Colon (tissue), 2 donors: ENCODE measurements around the gene DPYSL4.

Experiments used
- FAIRE-seq: peaks from 2 replicates; lab custom pipeline; 2012; peaks lifted over from hg19 to GRCh38; lab: Jason Lieb, UNC
- donor health status: control.
- donor health status: control.

DPYSL4 gene

DNA sequence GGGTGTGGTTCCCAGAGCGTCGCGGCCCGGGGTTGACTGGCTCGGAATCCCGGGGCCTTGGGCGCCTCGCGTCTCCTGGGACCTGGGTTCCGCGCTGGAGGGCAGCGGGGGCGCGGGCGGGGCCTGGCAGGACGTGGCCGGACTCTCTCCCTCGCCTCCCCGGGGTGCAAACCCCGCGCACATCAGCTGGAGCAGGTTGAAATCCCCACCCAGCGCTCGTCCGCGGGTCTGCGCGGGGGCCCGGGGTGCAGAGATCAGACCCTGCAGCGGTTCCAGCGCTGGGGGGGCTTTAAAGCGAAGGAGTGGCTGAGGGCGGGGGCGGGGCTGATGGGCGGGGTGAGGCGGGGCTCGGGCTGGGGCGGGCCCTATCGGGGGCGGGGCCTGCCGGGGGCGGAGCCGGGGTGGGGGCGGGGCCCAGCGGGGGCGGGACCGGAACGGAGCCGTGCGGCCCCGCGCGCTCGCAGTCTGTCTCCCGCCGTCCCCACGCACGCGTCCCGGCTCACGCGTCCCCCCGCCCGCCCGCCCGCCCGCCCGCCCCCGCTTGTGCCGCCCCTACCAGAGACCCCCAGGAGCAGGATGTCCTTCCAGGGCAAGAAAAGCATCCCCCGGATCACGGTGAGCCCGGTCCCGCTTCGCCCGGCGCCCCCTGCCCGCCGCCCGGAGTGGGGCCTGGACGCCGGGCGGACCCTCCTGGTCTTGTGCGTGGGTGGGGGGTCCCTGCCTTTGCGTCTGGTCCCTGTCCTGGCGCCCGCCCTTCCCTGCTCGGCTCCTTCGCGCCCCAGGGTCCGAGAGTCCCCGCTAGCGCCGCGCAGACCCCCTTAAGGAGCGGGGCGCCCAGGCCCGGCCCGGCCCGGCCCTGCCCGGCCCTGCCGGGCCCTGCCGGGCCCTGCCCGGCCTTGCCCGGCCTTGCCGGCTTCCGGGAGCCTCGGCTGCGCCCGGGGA lies at the start of gene DPYSL4:
TSS of gene DPYSL4 (plus strand) at position 461 of the 942 bp plus-strand sequence. CDS start at position 577, 116 bp downstream.
- FAIRE-seq = no peak

DNA sequence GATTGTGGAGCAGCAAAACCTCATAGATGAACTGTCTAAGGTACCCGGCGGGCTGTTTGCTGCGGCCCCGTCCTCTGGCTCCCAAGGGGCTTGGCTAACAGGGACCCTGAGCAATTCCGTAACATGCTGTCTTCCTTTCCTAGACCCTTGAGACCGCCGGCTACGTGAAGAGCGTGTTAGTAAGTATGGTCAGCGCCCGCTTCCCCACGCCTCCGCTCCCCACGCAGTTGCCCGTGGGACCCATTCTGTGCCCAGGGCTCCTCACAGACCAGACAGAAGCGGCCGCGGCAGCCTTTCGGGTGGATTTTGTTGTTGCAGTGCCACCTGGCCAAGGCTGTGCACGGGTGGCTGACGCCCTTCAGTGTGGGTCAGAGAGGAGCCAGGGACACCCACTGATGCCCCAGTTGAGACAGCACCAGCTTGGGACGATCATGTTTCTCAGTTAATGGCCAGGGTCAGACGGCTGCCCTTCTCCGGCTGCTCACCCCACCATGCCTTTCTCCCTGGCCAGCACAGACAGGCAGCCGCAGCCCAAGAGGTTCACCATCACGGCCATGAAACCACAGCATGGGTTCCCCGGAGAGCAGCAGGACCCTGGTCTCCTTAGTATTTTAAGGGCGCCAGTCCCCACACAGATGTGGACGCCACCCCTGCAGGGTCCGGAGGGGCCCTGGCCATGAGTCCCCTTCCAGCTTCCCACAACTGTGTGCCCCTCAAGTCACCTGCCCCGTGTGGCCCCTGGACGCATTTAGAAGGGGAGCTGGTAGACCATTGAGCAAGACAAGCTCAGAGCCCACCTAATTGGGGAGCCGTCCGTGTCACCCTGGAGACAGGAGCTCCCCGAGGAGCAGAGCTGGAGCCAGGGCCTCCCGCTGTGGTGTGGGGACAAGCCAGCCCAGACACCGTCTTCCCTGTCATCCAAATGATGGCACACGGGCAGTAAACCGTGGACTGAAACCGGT lies 49.4 kb upstream of the DPYSL4 start:
- no peak for FAIRE-seq

DNA sequence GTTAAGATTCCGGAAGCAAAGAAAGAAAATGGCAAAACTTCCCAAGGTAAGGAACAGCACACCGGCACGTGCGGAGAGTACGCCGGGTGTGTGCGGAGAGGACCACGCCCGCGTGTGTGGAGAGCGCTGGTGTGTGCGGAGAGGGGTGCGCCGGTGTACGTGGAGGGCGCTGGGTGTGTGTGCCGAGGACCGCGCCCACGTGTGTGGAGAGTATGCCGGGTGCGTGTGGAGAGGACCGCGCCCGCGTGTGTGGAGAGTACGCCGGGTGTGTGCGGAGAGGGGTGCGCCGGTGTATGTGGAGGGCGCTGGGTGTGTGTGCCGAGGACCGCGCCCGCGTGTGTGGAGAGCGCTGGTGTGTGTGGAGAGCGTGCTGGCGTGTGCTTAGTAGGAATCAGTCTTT lies 48.6 kb upstream of the DPYSL4 start:
- no peak for FAIRE-seq

DNA sequence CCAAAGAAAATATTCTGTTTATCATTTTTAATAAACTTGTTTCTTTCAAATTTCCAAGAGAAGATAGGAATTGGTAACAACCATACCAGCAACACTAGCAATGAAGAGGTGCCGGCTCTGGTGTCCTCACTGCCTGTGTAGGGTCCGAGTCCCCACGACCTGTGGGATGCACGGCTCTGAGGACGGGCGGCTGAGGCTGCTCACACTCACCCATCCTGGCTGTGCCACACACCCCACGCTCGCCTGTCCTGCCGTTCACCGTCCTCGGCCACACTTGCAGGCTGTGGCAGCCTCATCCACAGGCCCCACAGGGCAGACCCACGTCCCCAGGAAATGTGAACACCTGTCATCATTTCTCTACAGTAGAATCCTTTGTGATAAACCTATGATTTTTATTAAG lies 48.2 kb upstream of the DPYSL4 start:
- FAIRE-seq = no peak

DNA sequence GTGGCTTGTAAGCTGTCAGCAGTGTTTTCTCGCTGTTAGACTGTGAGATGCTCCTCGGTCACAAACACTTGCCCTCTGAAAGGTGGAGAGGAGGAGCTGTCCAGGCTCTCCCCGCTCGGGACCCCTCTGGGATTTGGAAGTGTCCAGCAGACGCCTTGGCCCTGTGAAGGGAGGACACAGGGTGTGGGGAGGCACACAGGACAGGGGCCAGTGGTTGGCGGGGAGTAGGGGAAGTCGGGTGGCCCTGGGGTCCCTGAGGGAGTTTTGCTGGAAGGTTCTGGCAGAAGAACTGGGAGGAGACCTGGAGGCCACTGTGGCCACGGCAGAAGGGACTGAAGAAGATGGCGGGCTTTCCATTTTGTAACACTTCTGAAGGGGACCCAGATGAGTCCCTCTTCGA lies 47.2 kb upstream of the DPYSL4 start:
- FAIRE-seq = no peak

DNA sequence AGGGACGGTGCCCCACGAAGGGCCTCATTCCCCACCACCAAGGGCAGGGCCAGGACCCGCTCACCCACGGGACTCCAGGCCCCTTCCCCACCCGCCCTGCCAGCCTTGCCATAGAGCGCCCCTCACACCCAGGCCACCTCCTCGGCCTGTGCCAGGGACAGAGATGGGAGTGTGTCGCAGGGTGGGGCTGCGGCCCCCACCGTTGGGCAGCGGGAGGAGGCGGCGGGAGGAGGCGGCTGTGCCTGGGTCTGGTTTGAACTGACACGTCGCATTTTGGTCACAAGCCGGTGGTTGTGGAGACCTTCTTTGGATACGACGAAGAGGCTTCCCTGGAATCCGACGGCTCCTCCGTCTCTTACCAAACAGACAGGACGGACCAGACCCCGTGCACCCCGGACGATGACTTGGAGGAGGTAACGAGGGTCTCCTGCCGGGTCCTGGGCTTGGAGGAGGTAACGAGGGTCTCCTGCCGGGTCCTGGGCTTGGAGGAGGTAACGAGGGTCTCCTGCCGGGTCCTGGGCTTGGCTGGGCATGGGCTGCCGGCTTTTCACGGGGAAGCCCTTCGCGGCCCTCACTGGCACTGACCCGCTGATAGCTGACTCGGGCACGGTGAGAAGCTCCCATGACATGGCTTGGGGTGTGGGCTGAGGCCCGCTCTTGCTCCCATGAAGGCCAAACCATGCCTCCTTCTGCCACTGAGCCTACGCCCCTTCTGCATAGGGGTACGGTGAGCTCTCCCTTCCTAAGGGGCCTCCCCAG lies 46.4 kb upstream of the DPYSL4 start:
- FAIRE-seq = no peak

DNA sequence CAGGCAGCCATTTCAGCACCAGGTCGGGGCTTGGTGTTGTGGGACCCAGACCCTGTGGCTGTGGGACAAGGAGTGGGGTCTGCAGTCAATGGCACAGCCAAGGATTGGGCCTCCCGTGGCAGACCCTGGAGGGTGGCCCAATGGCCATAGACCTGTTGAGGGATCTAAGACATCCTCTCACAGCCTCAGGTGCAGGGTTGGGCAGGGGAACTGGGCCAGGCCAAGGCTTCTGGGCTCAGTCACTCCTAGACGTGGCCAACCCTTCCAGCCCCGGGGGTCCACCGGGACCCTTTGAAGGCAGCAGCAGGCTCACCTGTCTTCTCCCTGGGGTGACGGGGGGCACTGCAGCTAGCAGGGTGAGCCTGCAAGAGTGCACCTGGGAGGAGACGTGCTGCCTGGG lies 45.7 kb upstream of the DPYSL4 start:
- FAIRE-seq = no peak

DNA sequence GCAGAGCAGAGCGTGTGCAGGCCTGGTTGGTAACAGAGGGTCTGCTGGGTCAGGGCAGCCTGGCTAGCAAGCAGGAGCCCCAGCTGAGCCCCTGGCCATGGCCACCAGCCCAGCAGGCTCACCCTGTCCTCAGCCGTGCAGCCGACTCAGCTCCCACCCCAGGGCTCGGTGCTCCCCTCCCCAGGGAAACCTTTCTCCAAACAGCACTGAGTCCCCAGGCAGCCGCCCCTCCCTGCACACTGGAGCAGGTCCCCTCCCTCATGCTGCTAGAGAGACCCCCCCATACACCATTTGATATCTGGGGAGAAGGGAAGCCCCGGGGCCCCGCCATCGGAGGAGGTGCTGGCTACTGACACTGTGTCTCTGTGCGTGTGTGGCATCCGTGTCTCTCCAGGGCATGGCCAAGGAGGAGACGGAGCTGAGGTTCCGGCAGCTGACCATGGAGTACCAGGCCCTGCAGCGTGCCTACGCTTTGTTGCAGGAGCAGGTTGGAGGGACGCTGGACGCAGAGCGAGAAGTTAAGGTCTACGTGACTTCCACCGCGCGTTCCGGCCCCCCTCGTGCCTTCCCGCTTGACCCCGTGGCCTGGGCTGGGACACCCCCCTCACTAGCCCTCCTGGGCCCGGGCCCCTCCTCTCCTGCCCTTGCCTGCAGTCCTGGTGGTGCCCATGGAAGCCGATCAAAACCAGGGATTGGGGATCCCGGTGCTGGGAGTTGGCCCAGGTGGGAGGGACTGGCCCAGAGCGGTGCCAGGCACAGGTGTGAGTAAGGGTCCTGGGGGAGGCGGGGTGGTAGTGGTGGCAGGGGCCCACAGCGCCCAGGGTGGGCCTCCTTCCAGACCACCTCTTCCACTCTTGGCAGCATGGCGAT lies 45.0 kb upstream of the DPYSL4 start:
- FAIRE-seq = no peak

DNA sequence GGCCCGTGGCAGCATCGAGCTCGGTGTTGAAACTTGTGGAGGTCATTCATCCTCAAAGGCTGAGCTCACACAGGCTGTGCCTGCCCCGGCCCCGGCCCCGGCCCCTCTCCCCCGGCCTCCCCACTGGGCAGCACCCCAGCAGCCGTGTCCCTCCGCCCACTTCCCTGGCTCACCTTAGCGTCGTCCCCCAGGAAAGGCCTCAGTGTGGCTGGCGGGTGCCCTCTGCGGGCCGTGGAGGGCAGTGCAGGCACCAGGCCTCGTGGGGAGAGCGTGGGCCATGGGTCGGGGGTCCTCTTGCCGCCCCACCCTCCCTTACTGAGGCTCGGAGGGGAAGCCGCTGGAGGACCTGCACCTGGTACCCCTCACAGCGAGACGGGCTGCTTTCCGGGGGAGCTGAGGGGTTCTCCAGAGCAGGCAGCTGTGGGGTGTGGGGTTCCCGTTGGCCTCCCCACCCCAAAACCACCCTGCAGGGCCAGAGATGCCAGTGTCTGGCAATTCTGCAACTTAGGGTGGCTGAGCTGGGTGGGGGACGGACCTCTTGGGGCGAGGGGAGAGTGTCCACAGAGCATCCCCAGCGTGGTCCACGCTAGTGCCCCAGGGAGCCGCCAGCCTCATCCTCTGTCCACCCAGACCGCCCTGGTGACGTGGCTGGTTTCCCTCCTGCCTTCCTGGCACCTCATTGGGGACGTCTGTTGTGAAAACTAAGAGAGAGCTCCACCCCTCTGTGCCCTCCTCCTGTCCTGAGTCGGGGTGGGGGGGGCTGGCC lies 44.2 kb upstream of the DPYSL4 start:
- no peak for FAIRE-seq

DNA sequence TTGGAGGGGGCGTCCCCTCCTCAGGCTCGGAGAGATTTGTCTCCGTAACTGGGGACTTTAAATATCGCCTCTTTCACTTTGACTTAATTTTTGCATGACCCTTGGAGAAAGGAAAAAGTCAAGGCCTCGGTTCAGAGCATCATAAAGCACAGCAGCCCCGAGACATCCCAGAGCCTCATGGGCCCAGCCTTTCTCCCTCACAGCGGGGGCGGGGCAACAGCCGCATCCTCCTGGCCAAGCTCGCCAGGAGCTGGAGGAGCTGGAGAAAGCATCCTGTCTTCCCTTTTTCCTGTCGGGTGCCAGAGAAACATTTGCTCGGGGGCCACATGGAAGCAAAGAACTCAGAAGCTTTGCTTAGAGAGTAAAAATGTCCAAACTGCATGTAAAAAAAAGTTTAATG lies 43.6 kb upstream of the DPYSL4 start:
- FAIRE-seq = no peak

DNA sequence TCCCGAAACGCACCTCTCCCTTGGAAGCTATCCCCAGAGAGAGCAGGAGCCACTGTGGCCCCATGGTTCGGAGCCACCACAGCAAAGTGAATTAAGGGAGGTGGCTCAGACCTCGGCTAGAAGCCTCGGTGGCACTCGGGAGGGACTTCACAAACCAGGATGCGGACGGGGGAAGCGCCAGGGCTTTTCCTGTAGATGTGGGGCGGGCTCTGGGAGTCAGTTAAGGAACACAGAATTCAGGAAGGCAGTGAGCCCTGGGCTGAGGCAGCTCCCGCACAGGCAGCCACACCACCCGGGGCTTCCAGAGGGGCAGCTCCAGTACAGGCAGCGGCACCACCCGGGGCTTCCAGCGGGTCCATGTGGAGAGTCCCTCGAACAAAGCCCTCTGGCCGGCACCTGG lies 42.7 kb upstream of the DPYSL4 start:
- no peak for FAIRE-seq

DNA sequence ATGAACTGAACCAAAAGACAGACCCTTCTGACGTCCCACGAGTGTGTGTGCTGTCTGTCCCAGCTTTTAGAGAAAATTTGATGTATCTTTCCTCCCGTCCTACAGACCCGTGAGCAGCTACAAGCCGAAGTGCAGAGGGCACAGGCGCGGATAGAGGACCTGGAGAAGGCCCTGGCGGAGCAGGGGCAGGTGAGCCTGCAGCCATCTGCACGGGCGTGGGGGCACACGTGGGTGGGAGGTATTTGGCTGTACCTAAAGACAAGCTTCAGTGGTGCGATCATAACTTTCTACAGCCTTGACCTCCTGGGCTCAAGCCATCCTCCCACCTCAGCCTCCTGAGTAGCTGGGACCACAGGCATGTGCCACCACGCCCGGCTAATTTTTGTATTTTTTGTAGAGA lies 41.7 kb upstream of the DPYSL4 start:
- no peak for FAIRE-seq

DNA sequence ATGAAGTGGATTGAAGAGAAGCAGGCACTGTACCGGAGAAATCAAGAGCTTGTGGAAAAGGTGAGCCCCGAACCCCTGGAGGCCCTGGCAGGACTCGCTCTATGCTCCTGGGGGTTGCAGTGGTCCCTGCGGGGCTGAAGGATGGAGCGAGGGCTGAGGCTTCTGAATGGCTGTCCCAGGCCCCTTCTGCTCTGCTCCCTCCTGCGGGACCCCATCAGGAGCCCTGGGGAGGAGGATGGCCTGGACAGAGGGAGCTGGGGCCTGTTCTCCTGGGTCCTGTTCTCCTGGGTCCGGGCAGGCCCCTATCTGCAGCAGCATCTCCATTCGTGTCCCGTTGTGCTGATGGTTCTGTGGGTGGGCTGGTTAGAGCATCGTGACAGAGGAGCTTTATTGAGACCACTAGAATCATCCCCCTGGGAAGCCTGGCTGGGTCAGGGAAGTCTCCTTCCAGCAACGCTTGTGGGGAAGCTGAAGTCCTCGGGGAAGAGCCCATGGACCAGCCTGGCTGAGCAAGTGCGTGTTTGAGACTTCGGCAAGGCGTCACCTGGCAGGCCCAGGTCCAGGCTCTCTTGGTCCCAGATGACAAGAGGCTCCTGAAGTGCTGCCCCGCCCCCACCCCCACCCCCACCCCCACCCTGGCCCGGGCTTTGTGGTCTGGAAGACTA lies 41.1 kb upstream of the DPYSL4 start:
- no peak for FAIRE-seq

DNA sequence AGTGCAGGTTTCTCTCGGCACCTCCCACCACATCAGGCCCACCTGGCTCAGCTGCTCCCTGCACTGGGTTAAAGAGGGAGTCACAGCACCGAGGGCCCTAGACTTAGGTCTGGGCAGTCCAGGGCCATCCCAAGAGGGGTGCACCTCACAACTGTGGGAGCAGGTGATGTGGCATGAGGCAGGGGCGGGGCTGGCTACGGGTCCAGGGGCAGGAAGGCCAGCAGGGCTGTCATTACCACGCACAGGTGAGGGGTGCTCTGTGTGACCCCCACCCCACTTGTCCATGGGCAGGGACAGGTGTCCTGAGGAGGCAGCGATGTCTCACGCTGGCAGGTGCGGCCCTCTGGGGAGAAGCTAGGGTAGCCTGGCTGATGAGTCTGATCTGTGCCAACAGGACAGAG lies 40.5 kb upstream of the DPYSL4 start:
- no peak for FAIRE-seq

DNA sequence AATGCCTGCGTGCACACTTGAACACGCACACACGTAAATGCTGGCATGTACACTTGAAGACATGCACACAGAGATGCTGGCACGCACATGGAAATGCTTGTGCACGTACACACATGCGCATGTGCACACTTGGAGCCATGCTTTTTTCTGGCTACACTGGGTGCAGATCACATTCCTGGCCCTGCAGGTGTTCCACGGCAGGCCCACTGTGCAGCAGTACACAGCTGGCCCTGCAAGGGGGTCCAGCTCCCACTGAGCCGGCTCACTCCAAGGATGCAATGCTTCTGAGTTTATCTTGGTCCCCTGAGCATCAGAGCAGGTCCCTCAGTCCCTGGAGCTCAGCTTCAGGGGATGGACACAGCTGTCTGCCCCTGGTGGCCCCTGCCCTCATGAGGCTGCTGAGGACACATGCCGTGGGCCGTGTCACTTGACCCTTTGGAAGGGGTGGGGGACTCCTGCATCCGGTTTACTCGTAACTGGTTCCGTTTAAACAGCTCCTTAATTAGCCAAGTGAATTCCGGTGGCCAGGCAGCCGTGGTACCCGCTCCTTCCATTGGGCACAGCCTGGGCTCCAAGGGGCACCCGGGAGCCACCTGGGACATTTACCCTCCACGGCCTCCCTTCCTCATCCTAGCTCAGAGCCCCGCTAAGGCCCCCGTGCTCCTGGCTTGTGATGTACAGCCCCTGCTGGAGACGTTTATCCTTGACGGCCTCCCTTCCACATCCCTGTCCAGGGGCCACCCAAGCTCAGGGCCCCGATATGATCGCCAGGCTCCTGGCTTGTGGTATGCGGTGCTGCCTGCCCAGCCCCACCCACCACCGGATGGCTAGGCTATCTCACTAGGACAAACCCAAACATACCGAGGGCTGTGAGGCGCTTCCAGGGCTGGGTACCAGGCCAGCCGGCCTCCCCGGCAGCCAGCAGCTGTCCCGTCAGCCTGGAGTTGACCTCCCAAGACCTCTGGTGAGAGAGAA lies 39.5 kb upstream of the DPYSL4 start:
- FAIRE-seq = no peak

DNA sequence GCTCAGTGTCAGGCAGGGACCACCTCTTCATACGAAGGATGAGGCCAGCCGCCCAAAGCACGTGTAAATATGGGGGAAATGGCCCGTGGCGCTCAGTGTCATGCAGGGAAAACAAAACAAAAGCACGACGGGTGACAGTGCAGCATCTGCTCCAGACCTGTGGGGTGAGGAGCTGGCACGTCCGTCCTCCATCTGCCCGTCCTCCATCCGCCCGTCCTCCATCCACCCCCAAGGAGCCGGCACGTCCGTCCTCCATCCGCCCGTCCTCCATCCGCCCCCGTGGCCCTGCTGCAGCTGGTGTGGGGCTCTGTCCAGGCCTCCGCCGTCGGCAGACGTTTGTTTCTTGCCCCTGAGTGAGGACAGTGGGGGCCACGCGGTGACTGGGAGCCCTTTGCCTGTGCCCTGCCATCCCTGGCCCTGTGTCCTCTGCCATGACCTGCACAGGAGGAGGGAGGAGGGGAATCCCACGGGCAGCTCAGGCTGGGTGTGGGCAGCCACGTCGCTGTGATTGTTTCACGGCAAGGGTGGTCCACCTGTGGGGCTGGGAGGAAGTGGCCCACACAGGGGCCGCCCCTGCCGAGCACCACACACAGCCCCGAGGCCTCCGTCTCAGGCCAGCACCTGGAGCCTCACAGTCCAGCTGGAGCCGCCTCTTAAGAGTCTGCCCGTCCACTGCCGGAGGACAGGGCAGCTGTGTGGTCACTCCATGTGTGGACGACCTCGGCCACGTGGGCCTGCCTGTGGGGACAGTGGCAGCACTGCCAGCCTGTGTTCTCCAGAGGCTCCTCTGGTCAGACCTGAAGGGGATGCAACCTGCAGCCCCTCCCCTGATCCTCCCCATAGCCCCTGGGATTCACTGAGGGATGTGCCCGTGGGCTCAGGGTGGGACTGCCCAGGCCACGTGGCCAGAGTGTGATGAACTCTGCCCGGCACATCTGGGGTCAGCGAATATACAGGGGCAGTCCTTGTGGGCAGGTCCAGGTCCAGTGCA lies 38.2 kb upstream of the DPYSL4 start:
- FAIRE-seq = no peak

DNA sequence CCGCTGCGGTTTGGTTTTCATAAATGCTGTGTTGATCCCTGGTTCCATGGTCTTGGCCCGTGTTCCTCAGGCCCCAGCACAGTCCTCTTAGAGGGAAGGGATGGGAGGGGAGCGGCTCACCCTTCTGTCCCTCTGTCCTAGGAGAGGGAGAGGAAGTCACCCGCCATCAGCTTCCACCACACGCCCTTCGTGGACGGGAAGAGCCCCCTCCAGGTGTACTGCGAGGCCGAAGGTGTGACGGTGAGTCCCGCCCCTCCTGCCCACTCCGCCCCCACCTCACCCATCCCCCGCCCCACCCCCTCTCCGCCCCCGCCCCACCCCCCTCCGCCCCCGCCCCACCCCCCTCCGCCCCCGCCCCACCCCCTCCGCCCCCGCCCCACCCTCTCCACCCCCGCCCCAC lies 37.5 kb upstream of the DPYSL4 start:
- FAIRE-seq = no peak
